Measurements from ENCODE around the gene BDH2. TPM values are rescaled to one million over a fixed set of nuclear protein-coding genes. Genes with fewer than 3 reads are reported as not detected.

BDH2 gene
- total and polyA plus RNA-seq, 2 donors (not counting 3 experiments of a cell fraction or from before 2014, with no cell fraction given): 29.4 to 40.9 TPM

DNA sequence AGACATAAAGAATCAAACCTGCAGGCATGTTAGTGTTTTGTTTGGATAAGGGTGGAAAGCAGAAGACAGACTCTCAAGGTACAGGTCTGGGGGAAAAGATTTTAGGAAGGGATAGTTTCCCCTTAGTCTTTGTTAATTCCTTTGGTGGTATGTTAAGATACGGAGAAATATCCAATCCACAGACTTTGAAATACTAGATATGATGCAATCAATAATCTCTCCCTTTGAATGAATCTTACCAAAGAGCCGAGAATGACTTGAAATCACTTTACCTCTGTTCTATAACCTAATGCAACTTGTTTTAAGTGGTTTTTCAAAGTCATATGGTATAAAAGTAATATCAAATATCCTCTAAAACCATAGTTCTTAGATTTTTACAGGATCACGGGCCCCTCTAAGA lies 5.3 kb upstream of the BDH2 start:
- CTCF ChIA-PET: no interaction called here
- no peak for FAIRE-seq
- Histone ChIP-seq H3K9ac (replicated peaks; ENCODE audit: extremely low read depth, insufficient read depth, low read length) (no peak overlapping the region), H3K4me1 (ENCODE audit: control insufficient read depth, extremely low read depth, insufficient read depth, low read length) (no peaks in the 10 kb centered on the region), H3K9me3 (replicated peaks; ENCODE audit: control insufficient read depth, insufficient read depth, low read length) (no peaks in the 10 kb centered on the region), H3K36me3 (ENCODE audit: control insufficient read depth in 2 of 2, extremely low read depth in 1 of 2, insufficient read depth in 2 of 2, low read length in 2 of 2) (peaks cover 3 to 5% of the 10 kb centered on the region in 2 experiments), H3K9me1 (replicated peaks; ENCODE audit: control insufficient read depth, extremely low read depth, insufficient read depth, low read length) (no peaks in the 10 kb centered on the region), H3K79me2 (ENCODE audit: control insufficient read depth, insufficient read depth, low read length) (no peaks in the 10 kb centered on the region), H2AFZ (ENCODE audit: low read depth, low read length) (no peak overlapping the region), H4K20me1 (replicated peaks; ENCODE audit: control insufficient read depth, extremely low read depth, insufficient read depth, low read length) (no peaks in the 10 kb centered on the region), H3K27me3 (ENCODE audit: control insufficient read depth in 2 of 2, insufficient read depth in 2 of 2, low read length in 2 of 2) (no peaks in the 10 kb centered on the region), H3K4me2 (ENCODE audit: insufficient read depth, low read length) (no peak overlapping the region), H3K27ac (ENCODE audit: insufficient read depth, low read depth, low read length) (no peak overlapping the region), H3K4me3 (replicated peaks in 1 of 3; ENCODE audit: insufficient read depth in 1 of 3, low read depth in 1 of 3, low read length in 3 of 3) (no peak overlapping the region)
- DNase-seq (ENCODE audit: low read depth, low spot score): no peak
- POLR2A ChIA-PET: no interaction called here
- no TSS peak for BruUV-seq (replicated peaks)
- intact Hi-C loops (cut with micrococcal nuclease) (no loop called here), dilution Hi-C loops (cut with MboI; ENCODE audit: extremely low pct_ligation_motif_present, low sequenced_read_pairs) (no loop called here)
- TF ChIP-seq MYC (IDR thresholded peaks at IDR 0.05; ENCODE audit: low read depth, low read length) (no peak), FOS (IDR thresholded peaks at IDR 0.05; ENCODE audit: borderline replicate concordance, insufficient read depth, low read length) (no peak), POLR2A (IDR thresholded peaks at IDR 0.05; ENCODE audit: low read depth, low read length) (no peak), JUN (IDR thresholded peaks at IDR 0.05; ENCODE audit: borderline replicate concordance, insufficient read depth, insufficient read length, low read depth) (no peak), POLR2AphosphoS5 (IDR thresholded peaks at IDR 0.05; ENCODE audit: insufficient read depth, low read depth, low read length) (no peak), EZH2 (IDR thresholded peaks at IDR 0.05; ENCODE audit: borderline replicate concordance, low read depth, low read length, severe bottlenecking) (no peak), GATA2 (IDR thresholded peaks at IDR 0.05; ENCODE audit: insufficient read depth, insufficient read length, low read depth, low read length) (no peak), CTCF (IDR thresholded peaks at IDR 0.05; ENCODE audit: extremely low read depth in 1 of 2, insufficient read depth in 1 of 2, low read depth in 1 of 2, low read length in 2 of 2) (no peak)
- TF ChIP-seq, protein P1, sequence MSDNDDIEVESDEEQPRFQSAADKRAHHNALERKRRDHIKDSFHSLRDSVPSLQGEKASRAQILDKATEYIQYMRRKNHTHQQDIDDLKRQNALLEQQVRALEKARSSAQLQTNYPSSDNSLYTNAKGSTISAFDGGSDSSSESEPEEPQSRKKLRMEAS (IDR thresholded peaks at IDR 0.05; ENCODE audit: insufficient read depth, insufficient read length): no peak
